Posterior cingulate gyrus (tissue), 11 donors: Measurements from ENCODE around the gene RASSF4.
A peak's percentile ranks its signal among the peaks of the same experiment; 100 is the strongest.

ENCODE experiments used
- DNase-seq, 10 donors: peaks; one replicate each; pipeline versions ENCODE4 v3.0.0 to v3.0.0-alpha.2; 2020 to 2021; ENCODE audit warnings: mixed read lengths in 3 of 10
- intact Hi-C: fragments of 100-400 bp; cut with DNase I; formaldehyde crosslinking; loops from one replicate; pipeline ENCODE4 v1.15.1; 2023

The RASSF4 gene

DNA sequence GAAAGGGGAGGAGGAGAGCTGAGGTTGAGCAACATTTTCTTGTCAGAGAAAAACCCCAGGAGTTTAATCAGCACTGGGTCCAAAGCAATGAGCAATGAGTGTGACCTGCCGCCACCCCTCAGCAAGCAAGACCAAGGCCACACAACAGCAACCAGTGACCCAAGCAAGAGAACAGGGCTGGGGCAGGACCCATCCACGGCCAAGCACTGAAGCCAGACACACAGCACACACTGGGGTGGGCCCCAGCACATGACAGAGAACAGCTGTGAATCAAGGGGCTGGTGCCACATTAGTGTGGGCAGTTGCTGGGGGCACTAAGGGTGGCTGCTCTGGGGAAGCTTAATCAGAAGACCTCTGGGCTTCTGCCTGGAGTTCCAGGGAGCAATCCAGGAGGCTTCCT is 32.2 kb upstream of the RASSF4 start:
- DNase-seq, result no peak
- intact Hi-C loops, result no loop called here

- DNase-seq, result no peak
- intact Hi-C loops, result no loop called here
Measured at GRCh38 chr10:44928462-44928861, 31.1 kb upstream of the RASSF4 start.

- no peak for DNase-seq
- intact Hi-C loops, result no loop called here
Measured at GRCh38 chr10:44929356-44930255, 30.0 kb upstream of the RASSF4 start.

DNA sequence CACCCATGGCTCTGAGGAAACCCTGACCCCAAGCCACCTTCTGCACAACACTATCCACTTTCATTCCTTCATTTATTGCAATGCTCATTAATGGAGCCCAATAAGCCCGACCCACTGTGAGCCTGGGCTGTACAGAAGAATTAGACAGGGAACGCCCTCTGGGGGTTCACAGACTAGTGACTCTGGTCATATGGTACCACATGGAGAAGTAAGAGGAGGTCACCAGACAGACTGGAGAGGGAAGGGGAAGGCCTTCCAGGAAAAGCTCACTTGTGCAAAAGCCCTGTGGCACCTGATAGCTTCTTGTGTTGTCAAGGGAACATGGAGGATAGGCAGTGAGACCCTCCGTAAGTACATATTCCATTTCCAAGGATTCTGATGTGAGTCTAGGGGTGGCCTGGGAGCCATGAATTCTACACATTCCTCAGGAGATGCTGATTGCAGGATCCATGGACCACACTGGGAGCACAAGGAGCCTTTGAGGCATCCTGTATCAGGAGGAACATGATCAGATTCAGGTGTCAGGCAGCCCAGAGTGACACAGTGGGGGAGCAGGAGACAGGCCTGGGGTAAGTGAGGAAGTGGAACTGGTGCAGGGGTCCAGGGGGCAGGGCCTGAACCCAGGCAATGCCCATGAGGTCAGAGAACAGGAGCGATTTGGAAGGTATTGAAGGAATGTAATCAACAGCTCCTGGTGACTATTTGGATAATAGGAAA is 28.5 kb upstream of the RASSF4 start:
- DNase-seq, result peak in 1 of 10 donors; percentile 57
- intact Hi-C loops, result no loop called here

- intact Hi-C loops, result loop anchor here (1.0 kb wide), 1 partner anchor 43 kb away; no protein-coding TSS in a partner anchor
- DNase-seq, result peak in 1 of 10 donors; percentile 61
Measured at GRCh38 chr10:44931621-44932516, 27.7 kb upstream of the RASSF4 start.

DNA sequence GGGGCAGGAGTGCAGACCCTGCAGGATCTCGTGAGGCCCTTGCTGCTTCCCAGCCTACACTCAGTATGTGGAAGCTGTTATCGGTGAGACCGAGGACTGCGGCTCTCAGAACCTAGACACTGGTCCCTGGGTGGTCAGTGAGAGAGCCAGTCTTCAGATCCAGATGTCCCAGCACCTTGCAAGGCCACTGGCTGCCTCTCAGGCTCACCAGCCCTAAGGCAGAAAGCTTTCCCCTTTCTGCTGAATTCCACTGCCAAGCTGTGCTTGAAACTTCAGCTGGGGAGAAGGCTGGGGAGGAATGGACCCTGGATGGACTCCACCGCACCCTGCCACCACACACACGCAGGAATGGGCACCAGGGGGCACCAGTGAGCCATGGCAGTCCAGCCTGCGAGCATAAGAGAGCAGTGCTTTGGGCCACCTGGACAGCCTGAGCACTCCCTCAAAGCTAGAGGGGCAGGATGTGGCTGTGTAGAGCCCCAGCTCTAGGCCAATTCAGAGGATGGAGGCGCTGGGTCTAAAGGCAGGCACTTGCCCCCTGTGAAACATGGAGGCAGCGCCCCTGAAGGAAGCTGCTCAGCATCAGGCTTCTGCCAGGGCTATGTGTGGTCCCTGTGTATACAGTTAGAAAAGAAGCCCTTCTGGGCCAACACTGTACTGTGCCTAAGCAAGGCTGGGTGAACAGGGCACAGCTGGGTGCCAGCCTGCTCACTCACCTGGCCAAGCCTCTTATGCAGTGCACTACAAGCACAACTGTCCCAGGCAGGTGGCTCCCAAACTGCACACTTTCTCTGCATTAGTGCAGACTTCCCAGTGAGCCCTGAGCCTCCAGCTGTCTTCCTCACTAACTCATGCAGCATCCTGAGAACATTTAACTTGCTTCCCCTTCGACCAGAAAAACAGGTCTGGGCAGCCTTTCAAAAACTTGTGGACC is 26.8 kb upstream of the RASSF4 start:
- intact Hi-C loops, result loop anchor here (1.0 kb wide), 1 partner anchor 43 kb away; no protein-coding TSS in a partner anchor
- peak; percentile 77 to 98 (median 94) for DNase-seq

- intact Hi-C loops, result no loop called here
- peak in 1 of 10 donors; percentile 71 for DNase-seq
Measured at GRCh38 chr10:44933451-44934321, 25.9 kb upstream of the RASSF4 start.

DNA sequence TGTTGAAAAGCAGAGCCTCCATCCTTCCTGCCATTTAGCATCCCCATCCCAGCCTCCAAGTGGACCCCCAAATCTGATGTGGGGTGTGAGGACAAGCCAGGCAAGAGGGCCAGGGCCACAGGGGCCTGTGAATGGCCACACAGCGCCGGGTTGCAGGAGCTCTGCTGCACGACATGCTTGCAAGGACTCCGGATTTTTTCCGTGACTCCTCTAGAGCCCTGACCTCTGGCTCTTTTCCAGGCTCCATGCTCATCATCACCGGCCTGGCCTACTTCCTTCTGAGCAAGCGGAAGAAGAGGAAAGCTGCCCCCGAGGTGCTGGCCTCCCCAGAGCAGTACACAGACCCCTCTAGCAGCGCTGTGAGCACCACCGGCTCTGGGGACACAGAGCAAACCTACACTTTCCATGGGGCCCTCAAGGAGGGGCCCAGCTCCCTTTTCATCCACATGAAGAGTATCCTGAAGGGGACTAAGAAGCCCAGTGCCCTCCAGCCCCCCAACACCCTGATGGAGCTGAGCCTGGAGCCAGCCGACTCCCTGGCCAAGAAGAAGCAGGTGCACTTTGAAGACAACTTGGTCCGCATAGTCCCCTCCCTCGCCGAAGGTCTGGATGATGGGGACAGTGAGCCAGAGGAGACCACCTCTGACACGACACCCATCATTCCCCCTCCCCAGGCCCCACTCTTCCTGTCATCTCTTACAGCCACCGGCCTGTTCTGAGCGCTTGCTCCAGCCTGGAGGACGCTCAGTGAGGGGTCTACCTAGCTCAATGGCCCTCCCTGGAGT is 25.0 kb upstream of the RASSF4 start:
- intact Hi-C loops, result no loop called here
- peak in 1 of 10 donors; percentile 53 for DNase-seq

DNA sequence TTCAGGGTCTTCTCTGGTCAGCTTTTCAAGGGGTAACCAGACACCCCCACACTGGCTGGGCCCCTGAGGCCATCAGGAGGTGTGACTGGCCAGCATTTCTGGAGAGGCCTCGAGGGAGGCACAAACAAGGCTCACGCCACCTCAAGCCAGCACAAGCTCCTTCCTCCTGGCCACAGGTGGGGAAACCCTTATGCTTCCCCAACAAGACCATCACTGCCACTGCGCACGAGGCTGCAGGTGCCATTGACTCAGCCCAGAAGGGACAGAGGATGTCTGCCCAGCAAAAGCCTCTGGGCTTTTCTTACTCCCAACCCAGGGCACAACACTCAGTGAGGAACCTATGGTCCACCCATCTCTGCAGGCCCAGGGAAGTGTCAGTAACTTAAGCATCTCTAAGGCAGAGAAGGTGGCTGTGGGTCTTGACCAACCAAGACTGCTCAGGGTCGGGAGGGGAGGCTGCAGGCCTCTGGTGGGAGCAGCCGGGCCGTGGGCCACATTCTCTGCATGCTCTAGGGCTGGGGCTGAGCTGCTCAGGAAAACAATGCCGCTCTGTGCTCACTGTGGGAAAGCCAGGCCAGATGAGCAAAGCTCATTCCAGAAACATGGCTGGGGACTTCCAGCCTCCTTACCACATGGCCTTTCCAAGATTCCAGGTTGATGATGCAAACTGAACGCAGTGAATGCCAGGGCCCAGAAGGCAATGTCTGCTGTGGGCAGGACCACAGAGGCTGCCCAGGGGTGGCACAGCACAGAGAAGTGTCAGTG is 24.2 kb upstream of the RASSF4 start:
- intact Hi-C loops, result no loop called here
- DNase-seq, result peak in 9 of 10 donors; percentile 32 to 96 (median 61)

GRCh38 chr10:44935966-44936295 is 23.7 kb upstream of the RASSF4 start:
- intact Hi-C loops, result no loop called here
- DNase-seq, result no peak

DNA sequence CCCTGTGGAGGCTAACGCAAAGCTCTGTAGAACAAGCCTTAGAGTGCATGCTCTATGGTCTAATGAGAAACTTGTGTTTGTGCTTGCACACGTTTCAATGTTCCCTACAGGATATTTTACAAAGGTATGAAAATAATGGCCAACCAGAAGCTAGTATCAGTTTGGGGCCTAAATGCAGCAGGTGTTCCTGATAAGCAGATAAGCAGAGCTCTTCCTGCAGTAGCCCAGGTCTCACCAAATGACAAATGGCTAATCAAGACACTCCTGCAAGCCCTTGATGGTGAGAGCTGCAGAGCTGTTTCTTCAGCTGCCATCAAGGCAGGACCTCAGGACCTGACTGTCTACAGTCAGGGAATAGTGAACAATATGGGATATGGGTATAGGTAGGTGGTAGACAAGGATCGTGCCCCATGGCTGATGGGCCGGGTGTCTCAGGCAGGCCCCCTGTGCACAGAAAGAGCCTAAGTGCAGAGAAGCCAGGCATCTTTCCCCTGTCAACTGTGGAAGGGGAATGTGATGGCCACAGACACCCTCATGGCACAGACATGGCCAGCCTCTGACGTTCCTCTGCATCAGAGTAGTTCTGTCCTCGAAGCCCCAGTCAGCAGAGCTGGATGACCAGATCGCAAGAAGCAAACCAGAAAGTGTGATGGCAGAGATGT is 23.2 kb upstream of the RASSF4 start:
- DNase-seq, result no peak
- intact Hi-C loops, result no loop called here

DNA sequence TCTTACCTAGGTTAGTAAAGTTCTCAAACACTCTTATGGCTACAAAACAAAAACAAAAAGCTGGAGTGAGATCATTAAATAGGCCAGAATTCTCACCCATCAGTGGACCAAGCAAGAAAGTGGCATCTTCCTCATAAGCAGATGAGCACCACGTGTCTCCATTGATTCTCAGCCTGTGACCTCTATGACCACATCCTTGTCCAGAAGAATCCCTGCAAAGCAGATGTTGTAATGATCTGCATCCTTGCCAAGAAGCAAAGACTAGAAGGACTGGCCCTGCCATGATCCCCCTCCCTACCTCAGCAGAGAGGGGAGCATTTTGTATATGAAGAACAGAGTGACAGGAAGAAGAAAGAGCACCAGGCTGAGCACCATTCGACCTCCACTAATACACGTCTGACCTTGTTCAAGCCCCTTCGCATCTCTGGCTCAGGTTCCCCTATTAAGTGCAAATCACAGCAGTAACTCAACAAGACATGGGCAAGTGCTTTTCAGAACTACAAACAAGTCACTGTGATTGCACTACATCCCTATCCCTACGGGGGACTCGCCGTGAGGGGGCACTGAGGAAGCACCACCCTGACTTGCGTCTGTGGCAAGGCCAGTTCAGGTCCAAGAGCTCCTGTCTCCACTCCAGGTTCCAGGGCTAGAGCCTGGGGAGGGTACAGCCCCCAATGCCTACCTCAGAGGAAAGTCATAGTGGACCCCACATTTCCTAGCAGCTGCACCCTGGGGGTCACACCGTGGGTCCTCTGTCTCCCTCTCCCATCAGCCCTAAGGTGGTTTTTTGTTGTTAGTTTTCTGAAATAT is 22.2 kb upstream of the RASSF4 start:
- intact Hi-C loops, result no loop called here
- peak in 1 of 10 donors; percentile 57 for DNase-seq

DNA sequence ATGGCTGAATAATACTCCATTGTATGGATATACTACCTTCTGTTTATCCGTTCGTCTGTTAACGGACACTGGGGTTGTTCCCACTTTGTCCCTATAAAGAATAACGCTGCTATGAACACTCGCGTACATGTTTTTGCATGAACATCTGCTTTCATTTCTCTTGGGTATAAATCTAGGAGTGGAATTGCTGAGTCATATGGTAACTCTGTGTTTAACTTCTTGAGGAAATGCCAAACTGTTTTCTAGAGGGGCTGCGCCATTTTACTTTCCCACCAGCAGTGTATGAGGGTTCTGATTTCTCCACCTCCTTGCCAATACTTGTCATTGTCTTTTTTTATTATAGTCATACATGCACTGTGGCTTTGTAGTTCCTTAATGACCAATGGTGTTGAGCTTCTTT is 20.6 kb upstream of the RASSF4 start:
- intact Hi-C loops, result no loop called here
- DNase-seq, result no peak

DNA sequence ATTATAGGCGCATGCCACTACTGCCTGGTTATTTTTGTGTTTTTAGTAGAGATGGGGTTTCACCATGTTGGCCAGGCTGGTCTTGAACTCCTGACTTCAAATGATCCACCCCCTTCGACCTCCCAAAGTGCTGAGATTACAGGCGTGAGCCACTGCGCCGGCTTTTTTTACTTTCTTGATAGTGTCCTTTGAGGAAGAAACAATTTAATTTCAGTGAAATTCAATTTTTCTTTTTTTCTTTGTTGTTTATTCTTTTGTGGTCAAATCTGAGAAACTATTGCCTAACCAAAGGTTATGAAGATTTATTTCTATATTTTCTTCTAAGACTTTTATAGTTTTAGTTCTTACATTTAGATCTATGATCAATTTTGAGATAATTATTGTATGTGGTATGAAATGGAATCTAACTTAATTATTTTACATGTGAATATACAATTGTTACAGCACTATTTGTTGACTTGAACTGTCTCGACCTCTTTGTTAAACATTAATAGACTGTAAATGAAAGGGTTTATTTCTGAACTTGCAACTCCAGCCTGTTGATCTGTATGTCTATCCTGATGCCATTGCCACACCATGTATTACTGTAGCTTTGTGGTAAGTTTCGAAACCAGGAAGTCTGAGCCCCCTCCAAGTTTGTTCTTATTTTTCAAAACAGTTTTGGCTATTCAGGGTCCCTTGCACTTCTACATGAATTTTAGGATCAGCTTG is 19.8 kb upstream of the RASSF4 start:
- DNase-seq, result no peak
- intact Hi-C loops, result no loop called here

- no peak for DNase-seq
- intact Hi-C loops, result no loop called here
Measured at GRCh38 chr10:44944354-44944753, 15.2 kb upstream of the RASSF4 start.
